Gastrocnemius medialis (tissue), 4 donors: ENCODE results near the gene EPRS1. TPM values are rescaled to one million over a fixed set of nuclear protein-coding genes. Genes with fewer than 3 reads are reported as not detected.

Experiments used
- ATAC-seq, 2 donors: fragments of 150-250 bp; one replicate each; pipeline ENCODE4 v1.9.1; 2016
- DNase-seq, 2 donors: peaks; one replicate each; pipeline ENCODE4 v3.0.0-alpha.2; 2019
- H3K27ac ChIP-seq, 4 donors: fragments of 200-600 bp; sonication (generic); 1 replicate in 1 of 4; 2 replicates in 3 of 4; pipeline ENCODE4 v1.5.1; 2016 to 2018; ENCODE audit warnings: mild to moderate bottlenecking in 2 of 4, moderate library complexity in 1 of 4
- H3K27me3 ChIP-seq, 3 donors: fragments of 200-600 bp; sonication (generic) in 2 of 3; 1 replicate in 1 of 3; 2 replicates in 2 of 3; pipeline versions ENCODE4 v1.5.1 to v1.6.0; 2016 to 2019; ENCODE audit warnings: mild to moderate bottlenecking in 1 of 3, moderate library complexity in 1 of 3
- H3K36me3 ChIP-seq, 2 donors: fragments of 200-600 bp; sonication (generic) in 1 of 2; one replicate each; pipeline ENCODE4 v1.5.1; 2017 to 2018
- H3K4me1 ChIP-seq, 2 donors: fragments of 200-600 bp; sonication (generic) in 1 of 2; one replicate each; pipeline ENCODE4 v1.5.1; 2016 to 2017; ENCODE audit warnings: mild to moderate bottlenecking in 2 of 2
- H3K4me3 ChIP-seq, 4 donors: fragments of 200-600 bp; sonication (generic) in 3 of 4; 1 replicate in 1 of 4; 2 replicates in 3 of 4; pipeline ENCODE4 v1.5.1; 2016 to 2019; ENCODE audit warnings: mild to moderate bottlenecking in 2 of 4
- H3K9me3 ChIP-seq, 3 donors: fragments of 200-600 bp; sonication (generic) in 2 of 3; 1 replicate in 1 of 3; 2 replicates in 2 of 3; pipeline ENCODE4 v1.5.1; 2016 to 2019
- POLR2A ChIP-seq, 2 donors: fragments of 450-650 bp; IDR thresholded peaks; one replicate each; pipeline ENCODE4 v1.6.1; 2017; ENCODE audit warnings: antibody characterized with exemption in 2 of 2, mild to moderate bottlenecking in 2 of 2, moderate library complexity in 2 of 2
- in situ Hi-C, 4 donors: fragments of 200-750 bp; cut with MboI; loops; one replicate each; pipeline versions ENCODE4 v1.15.0 to v1.8.0; 2017; ENCODE audit warnings: low sequenced_read_pairs in 4 of 4
- intact Hi-C: fragments of 100-400 bp; cut with DNase I; formaldehyde crosslinking; loops from one replicate; pipeline ENCODE4 v1.15.1; 2023; ENCODE audit warnings: low total_unique reads
- total RNA-seq, 4 donors: library from RNA; depleted of rRNA; stranded (reverse); fragments of >200 nt; gene quantifications; one replicate each; pipeline versions ENCODE4 v1.1.0 to v1.2.3, GENCODE V29; 2016
- TF ChIP-seq, protein P1 (sequence below), 5 experiments: fragments of 450-650 bp in 3 of 5; fragments of 200-600 bp in 2 of 5; sonication (generic) in 2 of 5; IDR thresholded peaks in 4 of 5; conservative IDR thresholded peaks in 1 of 5; 1 replicate in 4 of 5; 2 replicates in 1 of 5; pipeline ENCODE4 v1.5.1; 2016 to 2019; ENCODE audit warnings: antibody characterized with exemption in 5 of 5, mild to moderate bottlenecking in 3 of 5, moderate library complexity in 3 of 5

EPRS1 gene
- 10 to 100 TPM; 47.4 to 89.6 (median 73.9) TPM for total RNA-seq

DNA sequence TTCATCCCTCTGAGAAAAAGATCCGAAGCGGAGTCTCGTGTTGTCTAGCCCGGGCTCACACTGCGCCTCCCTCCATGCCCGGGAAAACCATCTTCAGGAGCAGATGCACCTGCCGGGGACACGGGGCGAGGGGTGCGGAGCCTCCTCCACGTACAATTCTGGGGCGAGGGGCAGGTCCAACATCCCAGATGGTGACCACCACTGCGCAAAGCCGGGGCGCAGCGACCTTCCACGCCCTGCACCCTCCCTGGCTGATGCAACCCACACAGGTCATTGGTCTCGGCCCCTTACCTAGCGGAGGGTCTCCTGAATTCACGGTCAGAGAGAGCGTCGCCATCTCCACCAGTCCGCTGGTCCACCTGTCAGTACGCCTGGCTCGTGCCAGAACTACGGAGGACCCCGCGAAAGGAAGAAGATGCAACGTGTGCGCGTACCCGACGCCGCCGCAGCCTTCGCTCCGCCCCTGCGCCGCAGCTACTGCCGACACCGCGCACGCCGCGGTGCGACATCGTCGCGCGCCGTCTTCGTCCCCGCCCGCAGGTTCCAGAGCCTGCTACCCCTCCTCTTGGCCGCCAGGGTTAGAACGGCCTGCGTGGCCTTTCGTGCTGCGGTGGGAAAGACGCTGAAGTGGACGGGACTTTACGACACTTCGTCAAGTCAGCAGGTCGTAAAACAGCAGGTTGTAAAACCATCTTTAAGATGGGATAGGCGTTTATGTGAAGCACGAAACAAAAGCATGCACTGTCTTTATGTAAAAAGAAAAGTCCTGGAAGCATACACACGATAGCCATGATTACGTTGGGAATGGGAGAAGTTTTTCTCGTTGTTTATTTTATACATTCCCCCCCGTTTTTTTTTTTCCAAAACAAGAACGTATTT, at the start of gene EPRS1:
Gene EPRS1, minus strand, starts transcription at position 454 of the 879 bp plus-strand sequence. Its CDS starts 117 bp downstream, at position 337.
- H3K4me1 ChIP-seq: peaks cover 15 to 20% of the 10 kb centered on the region in 2 donors
- intact Hi-C loops (loop anchor here (1.0 kb wide), 2 partner anchors 43 to 48 kb away; partner anchors contain the start of genes BPNT1 and IARS2), in situ Hi-C loops (no loop called here)
- no peaks in the 10 kb centered on the region for H3K27me3 ChIP-seq
- peak within 1 kb of the TSS; percentile 72 to 93 (median 86) for H3K4me3 ChIP-seq
- H3K27ac ChIP-seq: peak within 1 kb of the TSS; percentile 87 to 90 (median 87)
- peak; percentile 70 to 71 for TF ChIP-seq POLR2A (IDR thresholded peaks at IDR 0.05)
- TF ChIP-seq, protein P1, sequence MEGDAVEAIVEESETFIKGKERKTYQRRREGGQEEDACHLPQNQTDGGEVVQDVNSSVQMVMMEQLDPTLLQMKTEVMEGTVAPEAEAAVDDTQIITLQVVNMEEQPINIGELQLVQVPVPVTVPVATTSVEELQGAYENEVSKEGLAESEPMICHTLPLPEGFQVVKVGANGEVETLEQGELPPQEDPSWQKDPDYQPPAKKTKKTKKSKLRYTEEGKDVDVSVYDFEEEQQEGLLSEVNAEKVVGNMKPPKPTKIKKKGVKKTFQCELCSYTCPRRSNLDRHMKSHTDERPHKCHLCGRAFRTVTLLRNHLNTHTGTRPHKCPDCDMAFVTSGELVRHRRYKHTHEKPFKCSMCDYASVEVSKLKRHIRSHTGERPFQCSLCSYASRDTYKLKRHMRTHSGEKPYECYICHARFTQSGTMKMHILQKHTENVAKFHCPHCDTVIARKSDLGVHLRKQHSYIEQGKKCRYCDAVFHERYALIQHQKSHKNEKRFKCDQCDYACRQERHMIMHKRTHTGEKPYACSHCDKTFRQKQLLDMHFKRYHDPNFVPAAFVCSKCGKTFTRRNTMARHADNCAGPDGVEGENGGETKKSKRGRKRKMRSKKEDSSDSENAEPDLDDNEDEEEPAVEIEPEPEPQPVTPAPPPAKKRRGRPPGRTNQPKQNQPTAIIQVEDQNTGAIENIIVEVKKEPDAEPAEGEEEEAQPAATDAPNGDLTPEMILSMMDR (IDR thresholded peaks at IDR 0.05 in 4 of 5, conservative IDR thresholded peaks at IDR 0.05 in 1 of 5): peak; percentile 70 to 91 (median 85)
- ATAC-seq (peak; percentile 97 to 98), DNase-seq (peak; percentile 90 to 95)
- H3K9me3 ChIP-seq: no peaks in the 10 kb centered on the region
- H3K36me3 ChIP-seq: no peaks in the 10 kb centered on the region

DNA sequence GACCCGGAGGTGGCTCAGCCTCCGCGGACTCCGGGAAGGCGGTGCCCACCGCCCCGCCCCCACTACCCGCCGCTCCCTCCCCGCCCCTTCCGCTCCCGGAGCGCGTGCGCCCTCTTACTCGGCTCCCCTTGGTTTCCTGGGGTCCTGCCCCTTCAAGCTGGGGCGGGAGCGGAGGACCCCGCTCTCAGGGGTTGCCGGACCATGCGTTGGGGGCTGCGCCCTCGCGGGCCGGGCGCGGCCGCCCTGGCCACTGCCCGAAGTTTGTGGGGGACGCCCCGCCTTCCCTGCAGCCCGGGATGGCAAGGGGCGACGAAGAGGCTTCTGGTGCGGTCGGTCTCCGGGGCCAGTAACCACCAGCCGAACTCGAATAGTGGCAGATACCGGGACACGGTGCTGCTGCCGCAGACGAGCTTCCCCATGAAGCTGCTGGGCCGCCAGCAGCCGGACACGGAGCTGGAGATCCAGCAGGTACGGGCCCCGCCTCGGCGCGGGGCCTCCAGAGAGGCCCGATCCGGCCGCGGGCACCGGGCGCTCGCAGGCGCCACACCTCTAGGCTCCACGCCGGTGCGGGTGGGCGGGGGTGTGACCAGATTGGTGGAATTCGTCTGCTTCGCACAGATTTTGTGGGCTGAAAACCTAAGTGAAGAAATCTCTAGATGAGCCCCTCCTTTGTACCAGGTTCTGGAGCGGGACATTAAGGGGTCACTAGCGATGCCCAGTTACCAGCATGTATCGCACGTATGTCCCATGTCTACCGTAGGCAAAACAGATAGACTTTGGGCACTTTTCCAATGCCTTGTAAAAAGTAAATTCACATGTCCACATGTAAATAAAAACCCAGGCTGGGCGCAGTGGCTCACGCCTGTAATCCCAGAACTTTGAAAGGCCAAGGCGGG, 48.0 kb upstream of the EPRS1 start, which contains the start of gene IARS2:
Gene IARS2, plus strand, starts transcription at position 117 of the 896 bp plus-strand sequence. Its CDS starts 85 bp downstream, at position 202.
- ATAC-seq (peak; percentile 81 to 82), DNase-seq (peak; percentile 77 to 83)
- in situ Hi-C loops (no loop called here), intact Hi-C loops (loop anchor here (1.0 to 2.0 kb wide), 2 partner anchors 48 to 179 kb away; partner anchors contain the start of genes EPRS1 and RAB3GAP2)
- Histone ChIP-seq H3K4me1 (peaks cover 15 to 18% of the 10 kb centered on the region in 2 donors), H3K36me3 (peaks cover 0 to 32% of the 10 kb centered on the region in 2 donors), H3K9me3 (no peaks in the 10 kb centered on the region), H3K27me3 (no peaks in the 10 kb centered on the region), H3K27ac (peak within 1 kb of the TSS; percentile 85 to 95 (median 90)), H3K4me3 (peak within 1 kb of the TSS; percentile 79 to 100 (median 92))
- TF ChIP-seq POLR2A (IDR thresholded peaks at IDR 0.05): peak; percentile 26 to 36
- TF ChIP-seq, protein P1 (IDR thresholded peaks at IDR 0.05 in 4 of 5, conservative IDR thresholded peaks at IDR 0.05 in 1 of 5): no peak

DNA sequence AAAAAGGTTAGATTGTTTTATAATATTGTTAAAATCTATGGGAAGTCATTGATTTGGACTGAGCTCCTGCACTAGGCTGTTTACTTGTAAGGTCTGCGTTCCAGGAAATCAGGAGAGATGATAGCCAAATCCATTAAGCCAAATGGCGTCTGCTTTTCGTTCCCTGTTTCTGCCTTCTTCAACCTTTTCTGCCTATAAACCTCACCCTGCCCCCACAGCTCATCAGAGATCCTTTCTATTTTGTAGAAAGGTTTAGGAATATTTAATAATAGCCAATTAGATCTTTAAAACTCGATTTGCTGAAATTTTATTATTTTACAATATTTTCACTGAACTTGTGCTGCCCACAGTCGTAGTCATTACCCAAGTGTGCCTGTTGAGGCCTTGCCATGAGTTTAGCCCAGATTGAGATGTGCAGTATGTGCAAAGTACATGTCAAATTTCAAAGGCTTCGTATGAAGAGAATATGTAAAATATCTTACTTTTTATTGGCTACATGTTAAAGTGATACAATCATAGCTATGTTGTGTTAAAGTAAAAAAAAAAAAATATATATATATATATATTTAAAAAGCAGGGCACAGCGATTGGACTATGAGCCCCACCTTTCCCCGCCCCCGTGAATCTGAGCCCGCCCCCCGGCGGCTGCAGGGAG, 47.2 kb upstream of the EPRS1 start:
- in situ Hi-C loops: no loop called here

More for the DNA sequence above, 47.2 kb upstream of the EPRS1 start:
- DNase-seq (no peak), ATAC-seq (peak; percentile 3 to 8)
- H3K27me3 ChIP-seq: no peaks in the 10 kb centered on the region
- TF ChIP-seq, protein P1 (IDR thresholded peaks at IDR 0.05 in 4 of 5, conservative IDR thresholded peaks at IDR 0.05 in 1 of 5): no peak
- no peak for TF ChIP-seq POLR2A (IDR thresholded peaks at IDR 0.05)
- peak overlapping the region; percentile 10 to 100 (median 92) for H3K4me3 ChIP-seq
- intact Hi-C loops: loop anchor here (1.0 to 2.0 kb wide), 2 partner anchors 47 to 179 kb away; partner anchors contain the start of genes EPRS1 and RAB3GAP2
- H3K4me1 ChIP-seq: peaks cover 18 to 22% of the 10 kb centered on the region in 2 donors
- peak overlapping the region; percentile 85 to 95 (median 90) for H3K27ac ChIP-seq
- peaks cover 0 to 24% of the 10 kb centered on the region in 2 donors for H3K36me3 ChIP-seq
- no peaks in the 10 kb centered on the region for H3K9me3 ChIP-seq
